ENCODE results near the gene TRAF3IP1. TPM values are rescaled to one million over a fixed set of nuclear protein-coding genes. Genes with fewer than 3 reads are reported as not detected.

Gene TRAF3IP1
- total RNA-seq, 6 donors from 2014 or later, result 14.0 to 26.8 (median 18.8) TPM

DNA sequence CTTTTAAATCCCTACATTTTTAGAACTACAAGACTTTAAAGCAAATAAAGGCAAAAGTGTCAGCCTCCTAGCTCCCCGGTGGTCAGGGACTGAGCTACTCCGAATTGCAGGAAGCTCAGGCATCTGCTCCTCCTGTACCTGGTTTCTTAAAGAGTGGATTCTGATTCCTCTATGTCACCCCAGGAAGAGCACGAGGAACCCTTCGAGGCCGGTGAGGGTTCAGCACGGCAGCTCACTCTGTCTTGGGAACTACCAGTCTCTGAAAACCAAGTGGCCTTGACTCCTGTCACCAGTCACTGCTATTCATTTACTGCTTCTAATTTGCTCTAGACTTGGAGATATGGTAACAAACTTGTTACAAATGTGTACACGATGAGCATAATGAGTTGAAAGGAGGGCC, 34.2 kb upstream of the TRAF3IP1 start:
- WGBS, 2 donors, result 55 to 58% methylated on average over 7 of the region's 7 CpGs
- Histone ChIP-seq H3K27ac (peak overlapping the region; percentile 89 to 91 (median 91)), H3K27me3 (no peaks in the 10 kb centered on the region), H3K36me3 (no peaks in the 10 kb centered on the region), H3K9me3 (no peaks in the 10 kb centered on the region), H3K4me3 (no peak overlapping the region), H3K4me1 (peaks cover 49 to 85% (median 64%) of the 10 kb centered on the region in 4 donors)
- TF ChIP-seq POLR2AphosphoS5 (IDR thresholded peaks at IDR 0.05), result no peak
- TF ChIP-seq EP300 (IDR thresholded peaks at IDR 0.05), result no peak
- no peak for TF ChIP-seq POLR2A (IDR thresholded peaks at IDR 0.05)
- TF ChIP-seq, protein P1, sequence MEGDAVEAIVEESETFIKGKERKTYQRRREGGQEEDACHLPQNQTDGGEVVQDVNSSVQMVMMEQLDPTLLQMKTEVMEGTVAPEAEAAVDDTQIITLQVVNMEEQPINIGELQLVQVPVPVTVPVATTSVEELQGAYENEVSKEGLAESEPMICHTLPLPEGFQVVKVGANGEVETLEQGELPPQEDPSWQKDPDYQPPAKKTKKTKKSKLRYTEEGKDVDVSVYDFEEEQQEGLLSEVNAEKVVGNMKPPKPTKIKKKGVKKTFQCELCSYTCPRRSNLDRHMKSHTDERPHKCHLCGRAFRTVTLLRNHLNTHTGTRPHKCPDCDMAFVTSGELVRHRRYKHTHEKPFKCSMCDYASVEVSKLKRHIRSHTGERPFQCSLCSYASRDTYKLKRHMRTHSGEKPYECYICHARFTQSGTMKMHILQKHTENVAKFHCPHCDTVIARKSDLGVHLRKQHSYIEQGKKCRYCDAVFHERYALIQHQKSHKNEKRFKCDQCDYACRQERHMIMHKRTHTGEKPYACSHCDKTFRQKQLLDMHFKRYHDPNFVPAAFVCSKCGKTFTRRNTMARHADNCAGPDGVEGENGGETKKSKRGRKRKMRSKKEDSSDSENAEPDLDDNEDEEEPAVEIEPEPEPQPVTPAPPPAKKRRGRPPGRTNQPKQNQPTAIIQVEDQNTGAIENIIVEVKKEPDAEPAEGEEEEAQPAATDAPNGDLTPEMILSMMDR (IDR thresholded peaks at IDR 0.05), result no peak
- no peak for ATAC-seq (ENCODE audit: low FRiP score in 2 of 2)
- DNase-seq, result no peak

DNA sequence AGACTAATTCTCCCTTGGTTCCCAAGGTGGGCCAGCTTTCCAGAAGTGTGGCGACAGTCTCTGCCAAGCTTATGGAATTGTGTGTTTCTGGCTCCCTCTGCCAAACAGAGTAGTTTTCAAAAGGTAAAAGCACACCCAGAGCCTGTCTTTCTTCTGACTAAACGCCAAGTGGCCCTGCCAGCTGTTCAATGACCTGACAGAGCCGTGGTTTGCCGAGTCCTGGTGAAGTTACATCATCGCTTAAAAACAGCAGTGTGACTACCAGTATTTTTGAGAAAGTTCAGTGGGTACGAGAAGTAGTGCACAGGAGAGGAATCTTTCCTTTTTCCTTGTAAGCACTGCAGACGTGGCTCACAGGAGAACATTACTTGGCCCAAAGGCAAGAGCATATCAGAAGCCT, 33.8 kb upstream of the TRAF3IP1 start:
- H3K4me3 ChIP-seq, result peak overlapping the region in 1 of 4 donors; percentile 70
- WGBS, 2 donors, result 55 to 65% methylated on average over 7 of the region's 7 CpGs

DNA sequence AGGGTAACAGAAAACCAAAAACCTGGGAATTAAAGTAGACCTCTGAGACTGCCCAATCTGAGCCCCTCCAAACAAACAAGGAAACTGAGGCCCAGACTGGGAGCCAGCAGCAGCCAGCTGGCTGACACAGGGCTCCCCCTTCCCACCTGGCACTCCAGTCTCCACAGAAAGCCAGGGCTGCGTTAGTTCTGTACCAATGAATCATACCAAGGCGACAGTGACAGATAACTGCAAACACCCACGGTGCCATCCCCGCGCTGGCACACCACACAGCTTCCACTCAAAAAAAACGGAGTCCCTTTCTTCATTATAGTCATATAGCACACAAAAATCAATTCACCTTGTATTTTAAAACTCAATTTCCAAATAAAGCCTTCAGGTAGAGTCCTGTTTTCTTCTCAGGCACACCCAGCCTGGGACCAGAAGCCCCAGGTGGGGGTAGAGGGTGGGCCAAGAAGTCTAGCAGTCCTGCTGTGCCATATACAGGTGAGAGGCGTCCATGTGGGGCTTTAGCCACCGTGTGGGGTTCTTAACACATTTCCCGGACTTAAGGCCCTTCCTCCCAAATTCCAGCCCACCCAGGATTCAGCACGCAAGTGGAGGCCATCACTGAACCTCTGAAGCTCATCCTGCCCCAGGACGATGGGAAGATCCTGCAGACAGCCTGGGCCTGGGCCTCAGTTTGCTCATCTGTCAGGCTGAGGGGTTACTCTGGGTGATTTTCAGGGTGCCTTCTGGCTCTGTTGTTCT, 33.2 kb upstream of the TRAF3IP1 start:
- H3K4me1 ChIP-seq, result peaks cover 49 to 74% (median 58%) of the 10 kb centered on the region in 4 donors
- no peak for ATAC-seq (ENCODE audit: low FRiP score in 2 of 2)
- WGBS, 2 donors, result 65 to 74% methylated on average over 8 to 11 of the region's 11 CpGs

More for the DNA sequence above, 33.8 kb upstream of the TRAF3IP1 start:
- DNase-seq, result peak in 1 of 2 donors; percentile 86
- H3K4me1 ChIP-seq, result peaks cover 49 to 80% (median 61%) of the 10 kb centered on the region in 4 donors
- H3K9me3 ChIP-seq, result no peaks in the 10 kb centered on the region
- H3K36me3 ChIP-seq, result no peaks in the 10 kb centered on the region
- TF ChIP-seq, protein P1 (IDR thresholded peaks at IDR 0.05), result peak in 1 of 6 experiments; percentile 29
- TF ChIP-seq EP300 (IDR thresholded peaks at IDR 0.05) (peak in 1 of 4 donors; percentile 33), POLR2AphosphoS5 (IDR thresholded peaks at IDR 0.05) (peak; percentile 26 to 61), POLR2A (IDR thresholded peaks at IDR 0.05) (peak in 2 of 4 donors; percentile 26 to 40)
- H3K27me3 ChIP-seq, result no peaks in the 10 kb centered on the region
- ATAC-seq (ENCODE audit: low FRiP score in 2 of 2), result peak; percentile 6 to 44
- H3K27ac ChIP-seq, result peak overlapping the region; percentile 89 to 91 (median 91)

DNA sequence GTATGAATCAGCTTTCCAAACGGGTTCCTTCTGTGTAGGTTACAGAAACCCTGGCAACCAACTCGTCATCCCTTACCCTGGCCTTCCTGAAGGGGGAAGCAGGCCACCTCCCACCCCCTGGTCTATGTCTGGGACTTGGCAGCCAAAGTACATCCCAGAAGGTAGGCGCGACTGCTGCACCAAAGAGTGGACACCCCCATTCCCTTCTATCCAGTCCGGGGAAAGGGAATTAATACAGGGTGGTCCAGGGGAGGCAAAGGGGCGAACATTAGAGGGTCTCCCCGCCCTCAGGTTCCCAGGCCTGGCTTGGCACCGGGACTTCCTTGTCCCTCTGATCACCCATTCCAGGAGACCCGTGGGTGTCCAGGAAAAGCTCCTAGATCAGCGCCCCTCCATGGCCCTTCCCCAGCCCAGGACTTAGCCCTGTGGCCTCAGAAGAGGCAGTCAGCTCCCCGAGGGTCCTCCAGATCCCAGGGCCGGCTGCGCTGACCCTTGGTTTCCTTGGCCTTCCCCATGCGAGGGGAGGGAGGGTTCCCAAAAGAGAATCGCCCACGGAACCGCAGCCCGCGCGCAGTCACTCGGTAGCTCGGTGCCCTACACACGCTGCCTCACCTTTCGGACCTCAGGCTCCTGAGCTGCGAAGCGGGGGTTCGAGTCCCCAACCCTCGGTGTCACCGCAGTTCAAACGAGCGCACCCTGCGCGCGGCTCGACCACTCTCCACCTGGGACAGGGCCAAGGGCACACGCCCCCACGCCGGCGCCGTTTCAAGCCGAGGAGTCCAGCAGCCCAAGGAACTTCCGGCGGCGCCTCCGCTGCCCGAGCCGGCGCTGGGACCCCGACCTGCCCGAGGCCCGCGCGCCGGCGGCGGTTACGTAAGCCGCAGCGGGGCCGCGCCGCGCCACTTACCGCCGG, 32.3 kb upstream of the TRAF3IP1 start, which contains the start of gene PER2:
Gene PER2 (minus strand): TSS at position 874 of the 913 bp plus-strand sequence. CDS start 10,674 bp downstream, outside the sequence.
- DNase-seq, result peak in 1 of 2 donors; percentile 62
- no peaks in the 10 kb centered on the region for H3K9me3 ChIP-seq
- no peaks in the 10 kb centered on the region for H3K27me3 ChIP-seq
- TF ChIP-seq EP300 (IDR thresholded peaks at IDR 0.05), result no peak
- TF ChIP-seq POLR2A (IDR thresholded peaks at IDR 0.05), result peak in 1 of 4 donors; percentile 59
- peak; percentile 46 to 58 for TF ChIP-seq POLR2AphosphoS5 (IDR thresholded peaks at IDR 0.05)
- TF ChIP-seq, protein P1 (IDR thresholded peaks at IDR 0.05), result peak in 2 of 6 experiments; percentile 9 to 27
- H3K36me3 ChIP-seq, result no peaks in the 10 kb centered on the region
- peak; percentile 66 to 68 for ATAC-seq (ENCODE audit: low FRiP score in 2 of 2)
- peaks cover 49 to 68% (median 56%) of the 10 kb centered on the region in 4 donors for H3K4me1 ChIP-seq
- peak within 1 kb of the TSS; percentile 89 to 91 (median 91) for H3K27ac ChIP-seq
- WGBS, 2 donors, result 0 to 2% methylated on average over 8 to 24 of the region's 65 CpGs
- H3K4me3 ChIP-seq, result peak within 1 kb of the TSS; percentile 63 to 85 (median 70)

More for the DNA sequence above, 33.2 kb upstream of the TRAF3IP1 start:
- DNase-seq, result no peak
- H3K36me3 ChIP-seq, result no peaks in the 10 kb centered on the region
- H3K27me3 ChIP-seq, result no peaks in the 10 kb centered on the region
- H3K9me3 ChIP-seq, result no peaks in the 10 kb centered on the region
- H3K4me3 ChIP-seq, result peak overlapping the region in 3 of 4 donors; percentile 69 to 85 (median 70)
- TF ChIP-seq EP300 (IDR thresholded peaks at IDR 0.05) (no peak), POLR2AphosphoS5 (IDR thresholded peaks at IDR 0.05) (no peak), POLR2A (IDR thresholded peaks at IDR 0.05) (no peak)
- TF ChIP-seq, protein P1 (IDR thresholded peaks at IDR 0.05), result no peak
- peak overlapping the region; percentile 89 to 91 (median 91) for H3K27ac ChIP-seq
